ENCODE results near the gene PALLD.

The PALLD gene

GRCh38 chr4:168682898-168683500 is 186.1 kb downstream of the PALLD start:
- no peaks in the 10 kb centered on the region for H3K9me3 ChIP-seq (ENCODE audit: control insufficient read depth, insufficient read depth, low read depth, low read length)
- no peak overlapping the region for H3K27ac ChIP-seq (ENCODE audit: extremely low read depth, low read depth, low read length)
- peak; percentile 26; the same call in 1 of the 2 replicates for TF ChIP-seq SCRT2 (tag by site-specific recombination; IDR thresholded peaks at IDR 0.05)
- no peak for TF ChIP-seq ZNF155 (tag by site-specific recombination; IDR thresholded peaks at IDR 0.05)
- no peak for TF ChIP-seq KLF7 (tag by site-specific recombination; IDR thresholded peaks at IDR 0.05; ENCODE audit: borderline replicate concordance)
- H3K4me3 ChIP-seq (ENCODE audit: low read depth, low read length) = no peak overlapping the region
- ChIA-PET POLR2A (interaction anchor here (1.0 kb wide), 1 partner anchor 49 kb away, joined by 3 read pairs; no protein-coding TSS in a partner anchor), CTCF (interaction anchor here (0.6 kb wide), 1 partner anchor 8 kb away, joined by 3 read pairs; no protein-coding TSS in a partner anchor)
- no peaks in the 10 kb centered on the region for H3K4me1 ChIP-seq (ENCODE audit: control insufficient read depth, insufficient read depth, low read length)
- H3K36me3 ChIP-seq (ENCODE audit: control insufficient read depth in 2 of 2, insufficient read depth in 1 of 2, low read length in 2 of 2) = peaks cover 0 to 6% of the 10 kb centered on the region in 2 experiments; a peak in 1 of 3 replicates

- no peak overlapping the region for H3K27ac ChIP-seq (ENCODE audit: extremely low read depth, low read depth, low read length)
- peaks cover 0 to 6% of the 10 kb centered on the region in 2 experiments; a peak in 1 of 3 replicates for H3K36me3 ChIP-seq (ENCODE audit: control insufficient read depth in 2 of 2, insufficient read depth in 1 of 2, low read length in 2 of 2)
- no peaks in the 10 kb centered on the region for H3K4me1 ChIP-seq (ENCODE audit: control insufficient read depth, insufficient read depth, low read length)
- no peak overlapping the region for H3K4me3 ChIP-seq (ENCODE audit: low read depth, low read length)
- no peaks in the 10 kb centered on the region for H3K9me3 ChIP-seq (ENCODE audit: control insufficient read depth, insufficient read depth, low read depth, low read length)
- ChIA-PET CTCF (no interaction called here), POLR2A (no interaction called here)
- TF ChIP-seq ZFHX2 (tag by site-specific recombination; conservative IDR thresholded peaks at IDR 0.05) (no peak), ZBTB21 (tag by site-specific recombination; IDR thresholded peaks at IDR 0.05) (no peak), ZNF830 (tag by site-specific recombination; IDR thresholded peaks at IDR 0.05; ENCODE audit: low read depth) (no peak), ZNF23 (tag by site-specific recombination; IDR thresholded peaks at IDR 0.05; ENCODE audit: borderline replicate concordance) (no peak), ZNF704 (tag by site-specific recombination; IDR thresholded peaks at IDR 0.05) (no peak)
Observed at GRCh38 chr4:168683595-168683994, 186.7 kb downstream of the PALLD start.

- Histone ChIP-seq H3K36me3 (ENCODE audit: control insufficient read depth in 2 of 2, insufficient read depth in 1 of 2, low read length in 2 of 2) (peaks cover 0 to 6% of the 10 kb centered on the region in 2 experiments; a peak in 1 of 3 replicates), H3K4me1 (ENCODE audit: control insufficient read depth, insufficient read depth, low read length) (no peaks in the 10 kb centered on the region), H3K27ac (ENCODE audit: extremely low read depth, low read depth, low read length) (no peak overlapping the region), H3K4me3 (ENCODE audit: low read depth, low read length) (no peak overlapping the region), H3K9me3 (ENCODE audit: control insufficient read depth, insufficient read depth, low read depth, low read length) (no peaks in the 10 kb centered on the region)
- CTCF ChIA-PET = no interaction called here
- POLR2A ChIA-PET = no interaction called here
- TF ChIP-seq ZNF549 (tag by site-specific recombination; IDR thresholded peaks at IDR 0.05) (no peak), ZNF837 (tag by site-specific recombination; IDR thresholded peaks at IDR 0.05) (no peak), RBAK (tag by site-specific recombination; IDR thresholded peaks at IDR 0.05) (no peak), ZNF488 (tag by site-specific recombination; IDR thresholded peaks at IDR 0.05) (no peak), YY1 (tag by site-specific recombination; IDR thresholded peaks at IDR 0.05) (no peak), ZNF274 (IDR thresholded peaks at IDR 0.05; ENCODE audit: low read length) (no peak), ZNF274 (tag by site-specific recombination; IDR thresholded peaks at IDR 0.05; ENCODE audit: borderline replicate concordance) (no peak), ZSCAN23 (tag by site-specific recombination; IDR thresholded peaks at IDR 0.05) (no peak), ZNF433 (tag by site-specific recombination; IDR thresholded peaks at IDR 0.05; ENCODE audit: low read depth) (no peak), BCL11B (tag by site-specific recombination; IDR thresholded peaks at IDR 0.05; ENCODE audit: low read depth) (no peak), ZNF169 (tag by site-specific recombination; IDR thresholded peaks at IDR 0.05) (no peak), ZNF571 (tag by site-specific recombination; IDR thresholded peaks at IDR 0.05) (no peak), PRDM4 (tag by site-specific recombination; IDR thresholded peaks at IDR 0.05) (no peak), ZSCAN18 (tag by site-specific recombination; IDR thresholded peaks at IDR 0.05) (no peak)
Observed at GRCh38 chr4:168685136-168685809, 188.4 kb downstream of the PALLD start.

Data from HEK293 (cell line).